Coronary artery (tissue), 2 donors: ENCODE measurements around the gene DENND1B.

ENCODE experiments used
- DNase-seq: peaks from one replicate; pipeline ENCODE4 v3.0.0-alpha.2; 2017; ENCODE audit warnings: low spot score
- H3K27ac ChIP-seq, 2 donors: fragments of 200-600 bp; sonication (generic); one replicate each; pipeline ENCODE4 v1.5.1; 2016 to 2019
- H3K4me3 ChIP-seq: fragments of 200-600 bp; sonication (generic); 2 replicates; pipeline ENCODE4 v1.5.1; 2016; ENCODE audit warnings: mild to moderate bottlenecking, moderate library complexity
- CTCF ChIP-seq: fragments of 200-600 bp; sonication (generic); IDR thresholded peaks from one replicate; pipeline ENCODE4 v1.5.1; 2019; ENCODE audit warnings: antibody characterized with exemption

DENND1B gene

DNA sequence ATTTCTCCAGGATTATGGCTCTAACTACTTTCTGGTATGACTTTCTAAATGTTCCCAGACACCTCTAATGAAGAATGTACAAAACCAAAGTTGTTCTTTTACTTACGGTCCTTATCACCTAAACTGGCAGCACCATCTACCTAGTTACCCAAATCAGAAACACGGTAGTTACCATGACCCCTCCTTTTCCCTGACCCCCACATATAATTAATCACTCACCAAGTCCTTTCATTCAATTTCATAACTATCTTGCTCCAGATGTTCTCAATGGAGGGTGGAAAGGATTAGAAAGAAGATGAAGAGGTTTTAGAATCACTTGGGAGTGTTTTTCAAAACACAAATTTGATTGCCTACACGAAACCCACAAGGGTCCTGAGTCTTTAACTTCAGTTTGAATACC is 98.0 kb downstream of the DENND1B start:
- Histone ChIP-seq H3K27ac (no peak overlapping the region), H3K4me3 (no peak overlapping the region)
- TF ChIP-seq CTCF: no peak
- DNase-seq: no peak

- Histone ChIP-seq H3K4me3 (peak overlapping the region; percentile 37), H3K27ac (no peak overlapping the region)
- TF ChIP-seq CTCF: no peak
- no peak for DNase-seq
Measured at GRCh38 chr1:197675583-197676208, 99.6 kb downstream of the DENND1B start.

- DNase-seq: no peak
- TF ChIP-seq CTCF: no peak
- no peak overlapping the region for H3K27ac ChIP-seq
- no peak overlapping the region for H3K4me3 ChIP-seq
Measured at GRCh38 chr1:197674286-197674685, 101.0 kb downstream of the DENND1B start.

- Histone ChIP-seq H3K27ac (no peak overlapping the region), H3K4me3 (no peak overlapping the region)
- TF ChIP-seq CTCF: no peak
- DNase-seq: no peak
Measured at GRCh38 chr1:197673292-197673691, 102.0 kb downstream of the DENND1B start.

DNA sequence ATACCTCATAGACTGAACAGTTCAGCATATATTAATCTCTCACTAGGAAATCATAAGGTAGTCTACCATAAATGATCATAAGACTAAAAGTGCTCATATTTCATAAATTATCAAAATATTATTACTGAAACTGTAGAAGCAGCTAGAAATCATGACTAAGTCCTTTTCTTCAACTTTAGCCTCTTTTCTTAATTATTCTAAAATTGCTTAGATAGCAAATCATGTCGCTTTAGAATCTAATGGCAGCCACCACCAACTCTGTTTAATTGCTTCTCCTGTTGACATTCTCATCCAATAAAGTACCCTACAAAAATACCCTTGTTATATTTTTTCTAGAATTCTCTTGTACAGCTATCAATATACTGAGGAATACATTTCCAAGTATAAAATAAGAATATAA is 102.9 kb downstream of the DENND1B start:
- H3K27ac ChIP-seq: no peak overlapping the region
- H3K4me3 ChIP-seq: no peak overlapping the region
- no peak for TF ChIP-seq CTCF
- no peak for DNase-seq

DNA sequence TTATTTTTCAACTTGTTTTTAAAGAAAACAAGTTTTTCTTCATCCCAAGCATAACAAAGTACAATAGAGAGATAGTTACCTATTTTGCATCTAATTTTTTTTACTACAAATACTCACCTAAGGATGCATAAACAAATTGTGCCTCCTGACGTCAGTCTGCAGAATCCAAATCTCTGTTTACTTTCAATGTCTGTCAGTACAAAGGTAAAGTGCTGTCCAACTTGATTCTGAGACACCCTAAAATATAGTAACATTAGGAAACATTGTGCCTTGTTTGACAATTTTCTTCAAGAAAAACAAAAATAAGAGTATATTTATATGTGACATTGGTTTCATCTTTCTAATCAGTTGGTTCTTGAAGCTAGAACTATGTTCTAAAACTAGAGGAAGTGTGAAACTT is 103.4 kb downstream of the DENND1B start:
- Histone ChIP-seq H3K27ac (no peak overlapping the region), H3K4me3 (no peak overlapping the region)
- no peak for TF ChIP-seq CTCF
- no peak for DNase-seq

DNA sequence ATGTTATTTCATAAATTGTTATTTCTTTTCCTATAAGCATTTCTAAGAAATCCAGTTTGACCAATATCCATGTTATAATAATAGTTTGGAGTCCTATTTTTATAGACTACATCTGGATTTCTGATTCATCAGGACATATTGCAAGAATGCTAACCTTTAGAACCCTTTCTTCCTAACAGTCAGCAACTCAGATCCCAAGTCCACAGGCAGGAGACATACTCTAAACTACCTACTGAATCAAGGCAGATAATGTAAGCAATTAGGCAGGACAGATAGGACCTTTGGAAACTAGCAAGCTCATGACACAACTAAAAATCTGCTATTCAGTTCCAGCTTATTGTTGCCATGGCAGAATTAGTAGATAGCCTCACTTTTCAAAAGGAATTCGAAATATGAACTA is 104.1 kb downstream of the DENND1B start:
- H3K27ac ChIP-seq: no peak overlapping the region

More for the DNA sequence above, 104.1 kb downstream of the DENND1B start:
- TF ChIP-seq CTCF: no peak
- no peak for DNase-seq
- no peak overlapping the region for H3K4me3 ChIP-seq
